ENCODE data around the gene LPO. TPM values are rescaled to one million over a fixed set of nuclear protein-coding genes. Genes with fewer than 3 reads are reported as not detected.

Gene LPO
- total RNA-seq, 1 donor from 2014 or later = not detected

- H3K4me1 ChIP-seq = no peaks in the 10 kb centered on the region
- ATAC-seq (no peak), DNase-seq (no peak)
- intact Hi-C loops (cut with DNase I) = no loop called here
- no peaks in the 10 kb centered on the region for H3K36me3 ChIP-seq
- TF ChIP-seq, protein P1, sequence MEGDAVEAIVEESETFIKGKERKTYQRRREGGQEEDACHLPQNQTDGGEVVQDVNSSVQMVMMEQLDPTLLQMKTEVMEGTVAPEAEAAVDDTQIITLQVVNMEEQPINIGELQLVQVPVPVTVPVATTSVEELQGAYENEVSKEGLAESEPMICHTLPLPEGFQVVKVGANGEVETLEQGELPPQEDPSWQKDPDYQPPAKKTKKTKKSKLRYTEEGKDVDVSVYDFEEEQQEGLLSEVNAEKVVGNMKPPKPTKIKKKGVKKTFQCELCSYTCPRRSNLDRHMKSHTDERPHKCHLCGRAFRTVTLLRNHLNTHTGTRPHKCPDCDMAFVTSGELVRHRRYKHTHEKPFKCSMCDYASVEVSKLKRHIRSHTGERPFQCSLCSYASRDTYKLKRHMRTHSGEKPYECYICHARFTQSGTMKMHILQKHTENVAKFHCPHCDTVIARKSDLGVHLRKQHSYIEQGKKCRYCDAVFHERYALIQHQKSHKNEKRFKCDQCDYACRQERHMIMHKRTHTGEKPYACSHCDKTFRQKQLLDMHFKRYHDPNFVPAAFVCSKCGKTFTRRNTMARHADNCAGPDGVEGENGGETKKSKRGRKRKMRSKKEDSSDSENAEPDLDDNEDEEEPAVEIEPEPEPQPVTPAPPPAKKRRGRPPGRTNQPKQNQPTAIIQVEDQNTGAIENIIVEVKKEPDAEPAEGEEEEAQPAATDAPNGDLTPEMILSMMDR (IDR thresholded peaks at IDR 0.05) = no peak
- peaks cover 54% of the 10 kb centered on the region for H3K27me3 ChIP-seq
- H3K9me3 ChIP-seq = no peaks in the 10 kb centered on the region
- no peak overlapping the region for H3K27ac ChIP-seq
- H3K4me3 ChIP-seq = no peak overlapping the region
Measured at GRCh38 chr17:58262149-58262548, 23.8 kb downstream of the LPO start.

DNA sequence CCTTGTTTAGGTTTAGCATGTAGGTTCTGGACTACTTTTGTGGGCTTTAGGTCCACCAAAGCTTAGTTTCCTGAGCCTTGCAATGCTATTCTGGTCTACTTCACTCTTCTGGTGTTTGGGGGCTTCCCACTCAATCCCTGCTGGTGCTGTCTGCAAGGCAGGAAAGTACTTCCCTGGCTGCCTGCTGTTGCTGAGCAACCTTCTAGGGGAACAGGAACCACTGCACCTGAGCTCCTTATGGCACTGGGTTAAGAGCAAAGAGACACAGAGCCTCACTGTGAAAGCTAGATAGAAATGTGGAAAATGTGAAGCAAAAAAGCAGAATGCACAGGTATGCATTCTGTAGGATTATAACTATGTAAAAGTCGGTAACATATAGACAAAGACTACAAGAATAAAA, 25.4 kb downstream of the LPO start:
- no peaks in the 10 kb centered on the region for H3K9me3 ChIP-seq
- ATAC-seq (no peak), DNase-seq (no peak)
- no peaks in the 10 kb centered on the region for H3K36me3 ChIP-seq
- intact Hi-C loops (cut with DNase I) = no loop called here
- no peak overlapping the region for H3K27ac ChIP-seq
- no peaks in the 10 kb centered on the region for H3K4me1 ChIP-seq
- TF ChIP-seq, protein P1 (IDR thresholded peaks at IDR 0.05) = no peak
- H3K4me3 ChIP-seq = no peak overlapping the region
- peaks cover 51% of the 10 kb centered on the region for H3K27me3 ChIP-seq

- H3K36me3 ChIP-seq = no peaks in the 10 kb centered on the region
- intact Hi-C loops (cut with DNase I) = no loop called here
- TF ChIP-seq, protein P1 (IDR thresholded peaks at IDR 0.05) = no peak
- no peak for ATAC-seq
- no peak for DNase-seq
- H3K27me3 ChIP-seq = peaks cover 50% of the 10 kb centered on the region
- no peaks in the 10 kb centered on the region for H3K4me1 ChIP-seq
- H3K27ac ChIP-seq = no peak overlapping the region
- H3K9me3 ChIP-seq = no peaks in the 10 kb centered on the region
- no peak overlapping the region for H3K4me3 ChIP-seq
Measured at GRCh38 chr17:58264407-58265103, 26.2 kb downstream of the LPO start.

GRCh38 chr17:58265271-58265670, 26.9 kb downstream of the LPO start:
- peaks cover 43% of the 10 kb centered on the region for H3K27me3 ChIP-seq

GRCh38 chr17:58265902-58266875, 27.8 kb downstream of the LPO start:
- DNase-seq = peak; percentile 12
- no peaks in the 10 kb centered on the region for H3K36me3 ChIP-seq
- H3K27me3 ChIP-seq = peaks cover 42% of the 10 kb centered on the region
- H3K4me3 ChIP-seq = no peak overlapping the region
- H3K27ac ChIP-seq = no peak overlapping the region
- no peaks in the 10 kb centered on the region for H3K9me3 ChIP-seq
- TF ChIP-seq, protein P1 (IDR thresholded peaks at IDR 0.05) = no peak
- no peaks in the 10 kb centered on the region for H3K4me1 ChIP-seq
- intact Hi-C loops (cut with DNase I) = no loop called here
- ATAC-seq = no peak

More at GRCh38 chr17:58265271-58265670, 26.9 kb downstream of the LPO start:
- H3K4me3 ChIP-seq = no peak overlapping the region
- ATAC-seq (no peak), DNase-seq (no peak)
- H3K4me1 ChIP-seq = no peaks in the 10 kb centered on the region
- H3K27ac ChIP-seq = no peak overlapping the region
- intact Hi-C loops (cut with DNase I) = no loop called here
- H3K36me3 ChIP-seq = no peaks in the 10 kb centered on the region
- TF ChIP-seq, protein P1 (IDR thresholded peaks at IDR 0.05) = no peak
- no peaks in the 10 kb centered on the region for H3K9me3 ChIP-seq

Measured in upper lobe of right lung (tissue), 1 donor.